CD14-positive monocyte (primary cell): Measurements from ENCODE around the gene FAM181A. TPM values are rescaled to one million over a fixed set of nuclear protein-coding genes. Genes with fewer than 3 reads are reported as not detected.
A peak's percentile ranks its signal among the peaks of the same experiment; 100 is the strongest.

Source experiments
- DNase-seq, 3 donors: peaks; one replicate each; pipeline ENCODE4 v3.0.0-alpha.2; 2011 to 2022
- H2AFZ ChIP-seq: 2 replicates; pipeline ENCODE4 v1.6.0; 2012; ENCODE audit warnings: mild to moderate bottlenecking, low read depth, low read length, inconsistent platforms; ENCODE audit not compliant: insufficient read depth, poor library complexity, severe bottlenecking
- H3K27ac ChIP-seq, 2 donors: 1 replicate in 1 of 2; 2 replicates in 1 of 2; pipeline ENCODE4 v1.5.1; 2012 to 2013; ENCODE audit warnings: low read length in 2 of 2, control low read depth in 1 of 2, inconsistent platforms in 1 of 2, low read depth in 1 of 2, mild to moderate bottlenecking in 1 of 2
- H3K27me3 ChIP-seq, 2 donors: one replicate each; pipeline versions ENCODE4 v1.6.0 to v1.6.1; 2011 to 2013; ENCODE audit warnings: low read length in 2 of 2; ENCODE audit not compliant: control insufficient read depth in 2 of 2, insufficient read depth in 2 of 2
- H3K36me3 ChIP-seq, 2 donors: replicated peaks in 1 of 2; 1 replicate in 1 of 2; 2 replicates in 1 of 2; pipeline versions ENCODE4 v1.5.1 to v1.6.1; 2012 to 2013; ENCODE audit warnings: low read length in 2 of 2, control low read depth in 1 of 2, inconsistent platforms in 1 of 2, mild to moderate bottlenecking in 1 of 2; ENCODE audit not compliant: insufficient read depth in 2 of 2, control insufficient read depth in 1 of 2
- H3K4me1 ChIP-seq, 2 donors: 1 replicate in 1 of 2; 2 replicates in 1 of 2; pipeline versions ENCODE4 v1.5.1 to v1.6.1; 2012 to 2013; ENCODE audit warnings: low read length in 2 of 2, control low read depth in 1 of 2, inconsistent platforms in 1 of 2, mild to moderate bottlenecking in 1 of 2, moderate library complexity in 1 of 2; ENCODE audit not compliant: insufficient read depth in 2 of 2, control insufficient read depth in 1 of 2
- H3K4me2 ChIP-seq: replicated peaks from 2 replicates; pipeline ENCODE3; 2012; ENCODE audit warnings: low read length, moderate library complexity, mild to moderate bottlenecking; ENCODE audit not compliant: poor library complexity, severe bottlenecking; ENCODE audit errors: extremely low read depth
- H3K4me3 ChIP-seq, 3 experiments: fragments of 200-600 bp in 1 of 3; sonication (generic) in 1 of 3; replicated peaks in 1 of 3; 1 replicate in 2 of 3; 2 replicates in 1 of 3; pipeline ENCODE4 v1.5.1; 2011 to 2013; ENCODE audit warnings: low read length in 3 of 3, mild to moderate bottlenecking in 3 of 3, control low read depth in 2 of 3, low read depth in 2 of 3, inconsistent platforms in 1 of 3, moderate library complexity in 1 of 3
- H3K79me2 ChIP-seq: 2 replicates; pipeline ENCODE4 v1.6.0; 2012; ENCODE audit warnings: mild to moderate bottlenecking, control low read depth, inconsistent platforms, low read length, moderate library complexity; ENCODE audit not compliant: insufficient read depth
- H3K9ac ChIP-seq: 2 replicates; pipeline ENCODE4 v1.6.0; 2017; ENCODE audit warnings: low read length, mild to moderate bottlenecking; ENCODE audit not compliant: insufficient read depth, poor library complexity, severe bottlenecking
- H3K9me3 ChIP-seq, 2 donors: replicated peaks in 1 of 2; 1 replicate in 1 of 2; 2 replicates in 1 of 2; pipeline versions ENCODE4 v1.5.1 to v1.6.1; 2012 to 2013; ENCODE audit warnings: low read length in 2 of 2, control low read depth in 1 of 2; ENCODE audit not compliant: control insufficient read depth in 1 of 2, insufficient read depth in 1 of 2
- H4K20me1 ChIP-seq: 2 replicates; pipeline ENCODE4 v1.6.0; 2012; ENCODE audit warnings: mild to moderate bottlenecking, low read length, control low read depth, moderate library complexity; ENCODE audit not compliant: insufficient read depth
- H3K27ac Mint-ChIP-seq, 7 donors: one replicate each; pipeline ENCODE4 v1.8.0; 2020; ENCODE audit warnings: mild to moderate bottlenecking in 7 of 7, mixed read lengths in 7 of 7, moderate library complexity in 6 of 7, inconsistent platforms in 2 of 7
- H3K27me3 Mint-ChIP-seq, 3 donors: one replicate each; pipeline ENCODE4 v1.8.0; 2021 to 2022; ENCODE audit warnings: low read depth in 3 of 3, mild to moderate bottlenecking in 3 of 3, mixed read lengths in 3 of 3, moderate library complexity in 3 of 3, inconsistent platforms in 1 of 3
- H3K36me3 Mint-ChIP-seq, 2 donors: one replicate each; pipeline ENCODE4 v1.8.0; 2020; ENCODE audit warnings: mixed read lengths in 2 of 2, inconsistent platforms in 1 of 2, mild to moderate bottlenecking in 1 of 2
- H3K4me1 Mint-ChIP-seq: one replicate; pipeline ENCODE4 v1.8.0; 2020; ENCODE audit warnings: mild to moderate bottlenecking, mixed read lengths
- H3K4me3 Mint-ChIP-seq, 2 donors: one replicate each; pipeline ENCODE4 v1.8.0; 2020; ENCODE audit warnings: mild to moderate bottlenecking in 2 of 2, mixed read lengths in 2 of 2, moderate library complexity in 1 of 2
- H3K9me3 Mint-ChIP-seq, 7 donors: one replicate each; pipeline ENCODE4 v1.8.0; 2020 to 2022; ENCODE audit warnings: mixed read lengths in 7 of 7, mild to moderate bottlenecking in 6 of 7, moderate library complexity in 6 of 7, inconsistent platforms in 2 of 7
- CTCF ChIP-seq: fragments of 200-600 bp; IDR thresholded peaks from one replicate; pipeline ENCODE4 v1.8.0; 2022; ENCODE audit warnings: antibody characterized with exemption, mild to moderate bottlenecking
- WGBS: methylation state at CpG from one replicate; pipeline ENCODE4 v1.1.5; 2013; ENCODE audit warnings: missing lambda C conversion rate; ENCODE audit not compliant: insufficient coverage; 5-methylcytosine and 5-hydroxymethylcytosine counted together
- intact Hi-C, 2 donors: fragments of 100-400 bp; cut with micrococcal nuclease; formaldehyde crosslinking; loops; one replicate each; pipeline versions ENCODE4 v1.15.0 to v1.15.1; 2023
- polyA plus RNA-seq, 3 donors: library from polyadenylated mRNA; depleted of rRNA in 1 of 3; unstranded in 2 of 3; stranded (reverse) in 1 of 3; fragments of 300-500 nt in 2 of 3; fragments of >200 nt in 1 of 3; fragmentation: Illumina TruSeq in 2 of 3; gene quantifications; 1 replicate in 2 of 3; 2 replicates in 1 of 3; pipeline ENCODE4 v1.2.3, GENCODE V29; 2012 to 2021

Gene FAM181A
- polyA plus RNA-seq, 3 donors = not detected

GRCh38 chr14:93972618-93973205, 45.6 kb downstream of the FAM181A start:
- H3K9me3 ChIP-seq = no peaks in the 10 kb centered on the region
- no peaks in the 10 kb centered on the region for H3K27me3 ChIP-seq
- no peak for DNase-seq
- H3K4me3 ChIP-seq = no peak overlapping the region
- intact Hi-C loops = no loop called here
- H2AFZ ChIP-seq = no peak overlapping the region
- no peak for TF ChIP-seq CTCF
- H3K4me1 ChIP-seq = peaks cover 51 to 52% of the 10 kb centered on the region in 2 donors
- peaks cover 0 to 7% of the 10 kb centered on the region in 2 donors for H3K36me3 Mint-ChIP-seq
- peaks cover 64% of the 10 kb centered on the region for H3K4me1 Mint-ChIP-seq
- peaks cover 4 to 14% (median 11%) of the 10 kb centered on the region in 3 donors for H3K27me3 Mint-ChIP-seq
- H4K20me1 ChIP-seq = no peaks in the 10 kb centered on the region
- H3K27ac ChIP-seq = no peak overlapping the region
- no peak overlapping the region for H3K4me2 ChIP-seq
- no peaks in the 10 kb centered on the region for H3K36me3 ChIP-seq
- H3K79me2 ChIP-seq = no peaks in the 10 kb centered on the region
- H3K9me3 Mint-ChIP-seq = peaks cover 0 to 1% (median 0%) of the 10 kb centered on the region in 7 donors
- no peak overlapping the region for H3K9ac ChIP-seq
- 93% methylated on average over 3 of the region's 6 CpGs for WGBS
- H3K27ac Mint-ChIP-seq = peak overlapping the region in 1 of 7 donors; percentile 10
- no peak overlapping the region for H3K4me3 Mint-ChIP-seq

GRCh38 chr14:93973607-93974006, 46.5 kb downstream of the FAM181A start:
- H3K4me3 Mint-ChIP-seq = no peak overlapping the region
- H3K79me2 ChIP-seq = no peaks in the 10 kb centered on the region
- H4K20me1 ChIP-seq = no peaks in the 10 kb centered on the region
- DNase-seq = no peak
- peaks cover 42 to 43% of the 10 kb centered on the region in 2 donors for H3K4me1 ChIP-seq
- intact Hi-C loops = no loop called here
- H2AFZ ChIP-seq = no peak overlapping the region
- H3K9ac ChIP-seq = no peak overlapping the region
- peaks cover 0 to 5% of the 10 kb centered on the region in 2 donors for H3K9me3 ChIP-seq
- 97% methylated on average over 5 of the region's 6 CpGs for WGBS
- H3K4me3 ChIP-seq = no peak overlapping the region
- H3K27ac ChIP-seq = no peak overlapping the region
- peaks cover 55% of the 10 kb centered on the region for H3K4me1 Mint-ChIP-seq
- no peaks in the 10 kb centered on the region for H3K27me3 ChIP-seq
- no peaks in the 10 kb centered on the region for H3K36me3 ChIP-seq
- H3K9me3 Mint-ChIP-seq = peaks cover 0 to 9% (median 6%) of the 10 kb centered on the region in 7 donors
- H3K36me3 Mint-ChIP-seq = peaks cover 0 to 7% of the 10 kb centered on the region in 2 donors
- no peak overlapping the region for H3K4me2 ChIP-seq
- no peak for TF ChIP-seq CTCF
- H3K27ac Mint-ChIP-seq = peak overlapping the region in 3 of 7 donors; percentile 10 to 68 (median 12)
- peaks cover 4 to 14% (median 7%) of the 10 kb centered on the region in 3 donors for H3K27me3 Mint-ChIP-seq
